GM21825 (cell line): ENCODE measurements around the gene GNG8.

Source experiments
- ATAC-seq: cut with Tn5 transposase; IDR thresholded peaks from one replicate; pipeline ENCODE4 v1.9.1; 2021; ENCODE audit warnings: mild to moderate bottlenecking, moderate library complexity; ENCODE audit not compliant: unreplicated experiment

GNG8 gene

DNA sequence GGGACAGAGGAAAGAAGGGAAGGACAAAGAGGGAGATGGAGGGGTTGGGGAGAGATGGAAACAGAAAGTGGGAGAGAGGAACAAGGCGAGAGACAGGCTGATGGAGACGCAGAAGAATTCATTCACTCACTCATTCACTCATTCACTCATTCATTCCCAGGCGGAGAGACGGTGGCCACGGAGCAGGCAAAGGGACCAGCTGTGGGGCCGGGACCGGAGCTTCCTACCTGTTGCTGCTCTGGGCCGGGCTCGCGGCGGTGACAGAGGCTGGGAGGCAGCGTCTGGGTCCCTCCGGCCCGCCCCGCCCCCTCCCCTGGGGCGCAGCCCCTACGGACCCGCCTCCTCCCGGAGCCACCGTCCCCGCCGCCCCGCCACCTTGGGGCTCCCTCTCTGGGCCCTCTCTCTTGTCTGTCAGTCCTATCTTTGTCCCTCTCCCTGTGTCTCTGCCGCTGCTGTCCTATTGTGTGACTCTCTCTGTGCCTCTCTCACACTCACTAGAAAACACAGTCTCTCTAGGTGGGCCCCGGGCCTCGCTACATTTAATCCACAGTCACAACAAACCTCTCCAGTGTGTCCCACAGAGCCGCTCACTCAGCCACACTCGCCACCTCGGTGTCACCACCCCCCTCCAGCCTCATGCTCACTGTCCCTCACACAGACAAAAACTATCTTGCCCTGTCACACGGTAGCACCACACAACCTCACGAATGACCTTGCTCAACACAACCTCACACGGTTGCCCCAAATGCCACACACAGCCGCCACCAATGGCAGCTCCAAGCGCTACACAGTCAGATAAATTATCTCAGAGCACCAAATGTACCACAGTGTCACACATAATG lies at the start of gene GNG8:
Gene GNG8 (minus strand): TSS at position 283 of the 842 bp plus-strand sequence. CDS start 1,520 bp downstream, outside the sequence.
- no peak for ATAC-seq

DNA sequence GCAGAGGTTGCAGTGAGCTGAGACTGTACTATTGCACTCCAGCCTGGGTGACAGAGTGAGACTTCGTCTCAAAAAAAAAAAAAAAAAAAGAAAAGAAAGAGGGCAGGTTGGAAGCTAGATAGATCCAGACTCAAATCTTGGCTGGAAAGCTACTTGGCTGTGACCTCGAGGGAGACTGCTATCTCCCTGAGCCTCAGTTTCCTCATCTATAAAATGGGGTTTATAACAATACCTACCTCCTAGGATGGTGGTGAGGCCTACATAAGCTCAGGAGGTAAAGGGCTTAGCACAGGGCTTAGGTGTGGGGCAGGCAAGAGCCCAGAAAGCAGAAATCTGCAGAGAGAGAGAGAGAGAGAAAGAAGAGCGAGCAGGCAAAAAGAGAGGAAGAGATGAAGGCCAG lies 49.2 kb upstream of the GNG8 start:
- no peak for ATAC-seq

DNA sequence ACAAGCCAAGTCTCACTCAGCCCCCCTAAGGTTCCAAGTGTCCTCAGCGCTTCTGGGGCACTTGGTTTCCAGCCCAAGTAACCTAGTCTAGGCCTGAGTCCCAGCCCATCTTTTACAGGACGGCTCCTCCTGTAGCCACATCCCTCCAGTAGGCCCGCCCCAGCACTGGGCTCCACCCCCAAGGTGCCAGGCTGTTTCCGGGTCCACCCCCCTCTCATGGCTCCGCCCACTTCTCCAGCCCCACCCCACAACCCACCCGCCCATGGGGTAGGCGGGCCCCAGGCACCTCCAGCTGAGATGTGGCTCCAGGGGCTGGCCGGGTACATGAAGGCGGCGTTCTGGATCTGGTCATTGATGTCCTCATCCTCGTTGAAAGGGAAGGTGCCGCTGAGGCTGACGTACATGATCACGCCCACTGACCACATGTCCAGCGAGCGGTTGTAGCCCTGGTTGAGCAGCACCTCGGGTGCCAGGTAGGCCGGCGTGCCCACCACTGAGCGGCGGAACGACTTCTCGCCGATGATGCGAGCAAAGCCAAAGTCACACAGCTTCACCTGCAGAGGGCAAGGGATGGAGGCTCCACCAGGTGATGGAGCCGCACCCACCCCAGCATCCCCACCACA lies 42.2 kb upstream of the GNG8 start:
- ATAC-seq, result no peak

DNA sequence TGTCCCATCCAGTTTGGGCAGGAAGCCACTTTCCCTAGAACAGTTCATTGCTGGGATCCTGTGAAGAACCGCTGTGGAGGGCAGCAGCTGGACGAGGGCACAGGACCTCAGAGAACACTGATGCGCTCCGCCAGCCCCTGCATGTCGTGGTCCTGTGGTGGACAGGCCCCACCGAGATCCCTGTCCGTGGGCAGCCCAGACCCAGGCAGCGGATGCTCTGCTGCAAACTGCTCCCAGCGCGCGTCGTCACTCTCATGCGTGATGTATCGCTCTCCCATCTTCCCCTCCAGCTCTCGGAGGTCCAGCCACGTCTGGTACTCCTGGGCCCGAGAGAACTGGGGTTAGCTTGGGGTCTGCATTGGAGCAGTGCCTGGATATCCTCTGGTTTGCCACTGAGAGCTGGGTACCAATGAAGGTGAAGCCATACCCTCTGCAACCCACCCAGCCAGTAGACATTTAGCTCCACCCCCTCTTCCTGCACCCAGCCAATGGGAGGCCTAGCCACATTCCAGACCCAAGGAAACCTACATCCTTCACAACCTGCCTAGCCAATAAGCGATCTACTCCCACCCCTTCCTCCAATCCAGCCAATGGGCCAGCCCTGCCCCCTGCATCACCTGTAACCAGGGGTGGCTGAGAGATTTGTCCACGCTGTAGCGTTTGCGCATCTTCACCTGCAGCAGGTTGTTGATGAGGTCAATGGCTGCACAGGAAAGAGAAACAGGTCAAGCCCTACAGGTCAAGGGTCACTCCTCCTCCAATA lies 38.6 kb upstream of the GNG8 start:
- no peak for ATAC-seq

DNA sequence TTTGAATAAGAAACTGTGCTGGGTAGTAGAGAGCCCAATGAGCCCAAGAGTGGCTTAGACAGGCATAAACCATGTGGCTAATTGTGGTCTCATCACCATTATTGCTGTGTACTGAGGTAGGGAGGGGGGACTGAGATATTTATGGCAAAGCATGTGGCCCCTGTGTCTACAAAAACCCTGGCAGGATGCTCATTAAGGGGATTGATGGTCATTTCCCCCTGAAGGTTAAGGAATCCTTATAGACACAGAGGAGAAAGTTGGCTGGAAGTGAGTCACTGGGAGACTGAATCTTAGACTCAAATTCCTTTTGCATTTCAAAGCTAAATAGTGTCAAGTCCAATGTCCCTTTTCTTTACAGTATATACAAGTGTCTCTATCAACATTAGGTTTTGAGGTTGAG lies 34.8 kb upstream of the GNG8 start:
- ATAC-seq, result no peak

DNA sequence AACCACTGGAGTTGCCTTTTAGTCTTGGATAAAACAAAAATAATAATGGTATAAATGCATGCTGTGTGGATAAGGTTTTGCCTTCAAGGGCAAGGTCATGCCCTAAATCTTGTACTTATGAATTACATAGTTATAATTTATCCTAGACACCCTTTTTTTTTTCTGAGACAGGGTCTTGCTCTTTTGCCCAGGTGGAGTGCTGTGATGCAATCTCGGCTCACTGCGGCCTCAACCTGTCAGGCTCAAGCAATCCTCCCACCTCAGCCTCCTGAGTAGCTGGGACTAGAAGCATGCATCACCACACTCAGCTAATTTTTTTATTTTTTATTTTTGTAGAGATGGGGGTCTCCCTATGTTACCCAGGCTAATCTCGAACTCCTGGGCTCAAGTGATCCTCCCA lies 32.7 kb upstream of the GNG8 start:
- no peak for ATAC-seq

DNA sequence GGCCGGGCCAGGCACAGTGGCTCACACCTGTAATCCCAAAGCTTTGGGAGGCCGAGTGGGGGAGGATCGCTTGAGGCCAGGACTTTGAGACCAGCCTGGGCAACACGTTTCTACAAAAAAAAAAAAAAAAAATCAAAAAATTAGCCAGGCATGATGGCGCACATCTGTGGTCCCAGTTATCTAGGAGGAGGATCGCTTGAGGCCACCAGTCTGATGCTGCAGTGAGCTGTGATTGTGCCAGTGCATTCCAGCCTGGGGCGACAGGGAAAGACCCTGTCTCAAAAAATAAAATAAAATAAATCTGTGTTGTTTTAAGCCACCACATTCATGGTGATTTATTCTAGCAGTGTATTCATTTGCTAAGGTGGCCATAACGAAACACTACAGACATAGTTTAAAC lies 29.1 kb upstream of the GNG8 start:
- no peak for ATAC-seq

DNA sequence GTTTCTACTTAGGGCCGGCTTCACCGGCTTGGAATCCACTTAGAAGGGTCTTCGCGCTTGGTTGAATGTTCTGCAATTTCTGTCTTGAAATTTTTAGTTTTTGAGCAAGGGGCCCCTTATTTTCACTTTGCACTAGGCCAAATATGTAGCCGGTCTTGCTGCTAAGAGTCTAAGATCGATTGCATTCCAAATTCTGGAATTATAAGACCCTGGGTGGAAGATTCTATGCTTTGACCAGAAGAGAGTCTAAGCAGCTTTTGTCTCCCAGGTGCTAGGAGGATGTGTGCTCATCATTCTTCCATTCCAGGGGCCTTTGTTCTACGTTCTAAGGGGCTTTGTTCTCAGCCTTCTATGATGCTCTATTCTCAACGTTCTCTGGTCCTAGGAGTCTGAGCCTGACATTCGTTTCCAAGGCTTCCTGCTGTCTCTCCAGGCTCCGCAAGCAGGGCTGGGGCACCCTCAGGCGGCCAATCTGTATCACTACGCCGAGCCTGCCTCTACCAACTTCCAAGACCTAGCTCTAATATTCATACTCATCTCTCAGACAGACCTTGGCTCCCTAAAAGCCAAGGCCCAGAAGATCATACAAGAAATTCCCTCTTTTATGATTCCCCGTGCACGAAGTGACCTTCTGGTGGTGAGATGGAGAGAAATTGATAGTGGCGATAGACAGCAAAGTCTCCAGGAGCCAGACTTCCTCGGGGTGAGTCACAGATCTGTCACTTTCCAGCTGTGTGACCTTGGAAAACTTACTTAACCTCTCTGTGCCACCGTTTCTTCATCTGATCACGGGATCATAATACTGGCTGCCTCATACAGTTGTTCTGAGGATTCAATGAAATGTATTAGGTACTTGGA lies 26.0 kb upstream of the GNG8 start:
- ATAC-seq, result no peak

DNA sequence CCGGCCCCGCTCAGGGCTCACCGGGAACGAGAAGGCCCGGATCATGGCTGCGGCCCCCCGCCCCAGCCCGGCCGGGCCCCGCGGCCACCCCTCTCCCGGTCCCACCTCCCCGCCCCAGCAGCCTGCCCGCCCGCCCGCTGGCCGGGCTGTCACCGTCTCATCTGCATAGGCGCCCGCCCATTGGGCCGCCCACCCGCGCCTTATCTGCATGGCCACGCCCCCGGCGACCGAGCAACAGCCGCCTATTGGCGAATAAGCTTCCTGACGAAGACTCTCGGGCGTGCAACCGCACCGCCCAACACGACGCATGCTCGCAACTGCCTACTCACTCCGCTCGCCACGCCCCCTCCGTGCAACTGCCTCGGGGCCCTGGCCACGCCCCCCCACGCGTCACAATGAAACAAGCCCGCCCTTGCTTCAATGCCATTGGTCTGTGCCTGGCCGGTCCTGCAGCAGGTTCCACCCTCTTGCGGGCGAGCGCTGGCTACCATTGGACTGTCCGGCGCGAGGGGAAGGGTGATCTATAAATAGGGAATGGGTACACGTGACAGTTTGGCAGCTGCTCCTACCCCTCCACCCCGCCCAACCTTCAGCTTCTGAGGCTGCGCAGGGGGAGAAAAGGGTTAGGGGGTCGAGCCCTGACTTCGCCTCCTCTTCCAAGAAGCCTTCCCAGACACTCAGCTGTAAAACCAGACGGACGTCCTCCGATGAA lies 25.2 kb upstream of the GNG8 start, which contains the start of gene DACT3:
Gene DACT3 (minus strand): TSS at position 163 of the 712 bp plus-strand sequence. CDS start 118 bp downstream, at position 45.
- peak; percentile 83 for ATAC-seq

DNA sequence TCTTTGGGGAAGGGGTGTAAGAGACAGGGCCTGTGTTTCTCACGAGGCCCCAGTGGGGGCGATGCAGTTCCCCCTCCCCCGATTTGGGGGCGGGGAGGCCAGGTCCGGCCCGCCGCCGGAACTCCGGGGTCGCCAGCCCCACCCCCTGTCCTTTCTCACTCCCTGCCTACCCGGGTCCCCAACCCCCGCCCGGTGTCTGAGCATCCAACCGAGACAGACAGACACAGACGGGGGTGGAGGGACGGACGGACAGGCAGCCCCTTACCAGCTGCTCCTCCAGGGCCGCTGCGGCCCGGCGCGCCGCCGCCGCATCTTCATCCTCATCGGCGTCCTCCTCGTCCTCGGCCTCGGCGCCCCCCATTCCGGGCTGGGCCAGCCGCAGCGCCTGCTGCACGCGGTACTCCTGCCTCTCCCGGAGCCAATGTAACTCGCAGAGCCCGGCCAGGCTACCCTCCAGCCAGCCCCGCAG lies 24.6 kb upstream of the GNG8 start:
- ATAC-seq, result peak; percentile 0

DNA sequence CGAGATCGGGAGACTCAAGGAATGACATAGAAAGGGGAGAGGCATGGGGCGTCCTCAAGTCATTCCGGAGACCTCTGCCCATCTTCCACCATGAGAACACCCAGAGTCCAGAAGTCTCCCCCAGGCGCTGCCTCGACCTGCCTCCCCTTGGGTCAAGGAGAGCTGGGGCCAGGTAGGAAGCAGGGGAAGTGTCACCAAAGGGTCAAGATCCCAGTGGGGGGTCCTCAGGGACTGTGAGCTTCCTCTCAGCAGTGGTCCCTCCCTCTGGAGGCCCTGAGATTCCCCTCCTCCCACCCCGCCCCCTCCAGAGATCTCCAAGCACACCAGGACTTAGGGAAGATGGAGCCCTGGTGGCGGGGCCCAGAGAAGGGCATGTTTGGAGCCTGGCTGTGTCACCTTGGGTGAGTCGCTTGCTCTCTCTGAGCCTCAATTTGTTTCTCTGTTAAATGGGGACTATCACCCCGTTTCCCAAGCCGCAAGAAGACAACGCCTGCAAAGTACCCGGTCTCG lies 24.1 kb upstream of the GNG8 start:
- no peak for ATAC-seq

DNA sequence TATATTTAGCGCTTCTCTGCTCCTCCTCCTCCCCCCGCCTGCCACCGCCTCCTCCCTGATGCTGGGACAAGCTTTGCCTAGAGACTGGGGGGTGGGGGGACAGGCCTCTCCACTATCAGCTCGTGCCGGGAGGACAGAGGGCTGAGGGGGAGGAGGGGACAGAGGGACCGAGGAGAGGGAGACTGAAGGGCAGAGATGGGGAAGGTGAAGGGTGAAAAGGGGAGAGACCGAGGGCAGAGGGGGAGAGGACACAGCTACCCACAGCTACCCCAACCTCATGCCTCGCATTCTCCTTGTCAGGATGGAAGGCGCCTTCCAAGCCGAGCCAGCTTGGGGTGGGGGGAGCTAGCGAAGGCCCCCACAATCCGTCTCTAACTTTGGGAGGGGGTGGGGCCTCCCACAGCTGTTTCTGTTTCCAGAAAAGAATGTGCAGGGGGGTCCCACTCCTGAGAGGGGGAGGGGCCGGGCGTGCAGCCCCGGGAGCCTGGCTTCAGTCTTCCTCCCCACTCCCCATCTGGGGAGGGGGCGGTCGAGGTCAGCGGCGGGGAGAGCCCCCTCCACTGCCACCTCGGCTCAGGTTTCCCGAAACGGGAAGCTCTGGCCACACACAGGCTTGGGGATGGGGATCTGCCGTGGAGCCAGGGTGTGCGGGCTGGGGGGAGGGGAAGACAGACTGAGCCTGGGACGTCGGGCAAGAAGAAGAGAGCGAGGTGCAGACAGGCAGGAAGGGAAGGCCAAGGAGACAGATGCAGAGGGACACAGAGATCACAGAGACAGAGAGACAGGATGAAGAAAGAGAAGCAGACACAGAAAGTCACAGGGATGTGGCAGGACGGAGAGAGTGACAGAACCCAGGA lies 23.4 kb upstream of the GNG8 start:
- no peak for ATAC-seq

DNA sequence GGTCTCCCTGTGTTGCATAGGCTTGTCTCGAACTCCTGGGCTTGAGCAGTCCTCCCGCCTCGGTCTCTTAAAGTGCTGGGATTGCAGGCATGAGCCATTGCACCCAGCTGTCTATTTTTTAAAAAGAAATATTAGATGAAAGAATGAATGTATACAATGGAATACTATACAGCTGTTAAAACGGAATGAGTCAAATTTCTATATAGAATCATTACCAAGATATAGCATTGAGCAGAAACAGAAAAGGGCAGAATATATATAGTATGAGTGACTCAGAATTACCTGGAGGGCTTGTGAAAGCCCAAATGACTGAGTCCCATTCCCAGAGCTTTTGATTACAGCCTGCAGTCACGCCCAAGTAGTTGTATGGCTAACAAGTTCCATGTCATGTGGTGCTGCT lies 20.5 kb upstream of the GNG8 start:
- ATAC-seq, result no peak

DNA sequence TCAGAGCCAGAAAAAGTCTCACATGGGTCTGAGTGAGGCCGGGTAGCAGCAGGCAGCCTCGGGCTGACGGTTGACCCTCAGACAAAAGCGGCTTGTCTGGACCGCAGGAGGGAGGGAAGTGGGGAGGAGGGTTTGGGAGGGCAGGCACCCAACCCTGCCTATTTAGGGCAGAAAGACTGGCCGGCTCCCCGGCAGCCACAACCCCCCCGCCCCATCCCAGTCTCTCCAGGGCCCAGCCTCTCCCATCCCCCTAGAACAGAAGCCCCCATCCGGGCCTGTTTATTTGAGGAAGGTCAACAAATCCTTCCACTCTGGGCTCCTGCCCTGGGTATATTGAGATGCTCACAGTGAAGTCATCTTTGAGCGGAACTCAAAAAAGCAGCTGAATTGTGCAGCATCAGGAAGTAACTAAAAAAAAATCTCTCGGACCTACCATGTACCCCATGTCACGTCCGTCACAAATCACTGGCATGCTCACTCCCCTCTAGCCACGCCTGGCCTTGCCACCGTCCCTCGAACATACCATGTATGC lies 18.7 kb upstream of the GNG8 start:
- ATAC-seq, result no peak

DNA sequence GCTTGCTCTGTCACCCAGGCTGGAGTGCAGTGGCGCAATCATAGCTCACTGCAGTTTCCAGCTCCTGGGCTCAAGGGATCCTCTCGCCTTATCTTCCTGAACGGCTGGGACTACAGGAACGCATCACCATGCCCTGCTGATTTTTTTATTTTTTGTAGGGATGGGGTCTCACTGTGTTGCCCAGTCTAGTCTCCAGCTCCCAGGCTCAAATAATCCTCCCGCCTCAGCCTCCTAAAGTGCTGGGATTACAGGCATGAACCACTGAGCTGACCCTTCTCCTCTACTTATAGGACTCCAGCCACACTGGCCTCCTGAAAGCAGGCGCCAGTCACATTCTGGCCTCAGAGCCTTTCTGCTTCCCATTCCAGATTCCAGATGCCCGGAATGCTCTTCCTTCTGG lies 14.4 kb upstream of the GNG8 start:
- no peak for ATAC-seq

DNA sequence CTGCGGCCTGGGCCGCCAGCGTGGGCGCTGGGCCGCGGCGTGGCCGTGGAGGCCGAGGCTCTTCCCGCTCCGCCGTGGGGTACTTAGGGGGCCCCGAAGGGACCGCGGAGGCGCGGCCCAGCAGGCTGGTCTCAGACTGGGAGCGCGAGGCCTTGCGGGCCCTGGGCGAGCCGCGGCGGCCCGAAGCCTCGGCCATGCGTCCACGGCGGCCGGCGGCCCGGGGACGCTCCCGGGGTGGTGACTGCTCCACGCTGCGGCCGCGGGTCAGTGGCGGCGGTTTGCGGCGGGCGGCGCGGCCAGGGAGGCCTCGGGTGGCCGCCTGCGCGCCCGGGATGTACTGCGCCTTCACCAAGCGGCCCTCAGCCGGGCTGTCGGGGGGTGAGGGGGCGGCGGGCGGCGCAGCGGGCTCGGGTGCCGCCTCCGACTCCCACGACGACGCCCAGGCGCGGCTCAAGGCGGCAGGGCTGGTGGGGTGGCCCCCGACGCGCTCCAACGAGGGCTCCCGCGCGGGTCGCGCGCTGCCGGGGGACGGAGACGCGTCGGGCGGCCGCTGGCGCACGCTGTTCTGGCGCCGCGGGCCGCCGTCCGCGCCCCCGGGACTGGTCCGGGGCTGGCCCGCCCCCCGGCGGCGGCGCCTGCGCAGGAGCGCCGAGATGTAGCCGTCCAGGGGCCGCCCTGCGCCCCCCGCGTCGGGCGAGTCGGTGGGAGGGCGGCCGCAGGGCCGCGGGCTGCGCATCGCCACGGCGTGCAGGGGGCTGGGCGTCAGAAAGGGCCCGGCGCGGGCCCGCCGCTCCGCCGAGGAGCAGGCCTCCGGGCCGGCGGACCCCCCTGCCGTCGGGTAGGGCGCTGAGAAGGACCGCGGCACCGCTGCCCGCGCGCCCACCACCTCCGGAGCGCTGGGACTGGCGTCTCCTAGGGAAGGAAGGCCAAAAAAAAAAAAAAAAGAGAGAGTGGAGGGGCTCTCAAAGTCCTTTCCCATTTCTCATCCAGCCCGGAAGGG lies 13.3 kb upstream of the GNG8 start:
- no peak for ATAC-seq
